H1 (cell line): ENCODE results near the gene ZXDB. TPM values are rescaled to one million over a fixed set of nuclear protein-coding genes. Genes with fewer than 3 reads are reported as not detected.

Experiments
- CTCF ChIA-PET: fragments of 300-600 bp; sonication (Branson Sonifier 250); formaldehyde crosslinking; loops from one replicate; lab custom pipeline; 2021; ENCODE audit not compliant: partially characterized antibody; lab: Charles Lee
- POLR2A ChIA-PET: fragments of 300-600 bp; sonication (Branson Sonifier 250); formaldehyde crosslinking; loops from one replicate; lab custom pipeline; 2021; ENCODE audit warnings: inconsistent platforms; ENCODE audit not compliant: partially characterized antibody; lab: Charles Lee
- DNase-seq, 2 experiments: peaks; one replicate each; pipeline versions ENCODE4 v3.0.0 to v3.0.0-alpha.2; 2010 to 2022; ENCODE audit warnings: low spot score in 2 of 2, low read depth in 1 of 2, mixed read lengths in 1 of 2
- FAIRE-seq: peaks from 2 replicates; lab custom pipeline; 2011; peaks lifted over from hg19 to GRCh38; lab: Jason Lieb, UNC
- H2AFZ ChIP-seq: 2 replicates; pipeline ENCODE4 v1.8.1; 2012; ENCODE audit warnings: low read length, inconsistent platforms
- H2AK5ac ChIP-seq: 2 replicates; pipeline ENCODE4 v1.6.1; 2013; ENCODE audit warnings: low read depth, low read length
- H2BK120ac ChIP-seq: replicated peaks from 2 replicates; pipeline ENCODE3; 2013; ENCODE audit warnings: low read depth, low read length, inconsistent platforms
- H2BK12ac ChIP-seq: 2 replicates; pipeline ENCODE4 v1.6.1; 2013; ENCODE audit warnings: low read depth, low read length
- H2BK15ac ChIP-seq: 2 replicates; pipeline ENCODE4 v1.6.1; 2013; ENCODE audit warnings: low read length
- H2BK20ac ChIP-seq: 2 replicates; pipeline ENCODE4 v1.6.1; 2013; ENCODE audit warnings: low read length
- H2BK5ac ChIP-seq: 2 replicates; pipeline ENCODE4 v1.6.1; 2013; ENCODE audit warnings: low read depth, low read length
- H3K14ac ChIP-seq: 2 replicates; pipeline ENCODE4 v1.6.1; 2013; ENCODE audit warnings: inconsistent platforms; ENCODE audit not compliant: insufficient read length
- H3K18ac ChIP-seq: 2 replicates; pipeline ENCODE4 v1.6.1; 2013; ENCODE audit warnings: low read length; ENCODE audit errors: extremely low read depth
- H3K23ac ChIP-seq: 2 replicates; pipeline ENCODE4 v1.6.1; 2013; ENCODE audit warnings: inconsistent platforms; ENCODE audit not compliant: insufficient read length
- H3K23me2 ChIP-seq: 2 replicates; pipeline ENCODE4 v1.6.1; 2013; ENCODE audit warnings: low read depth, low read length
- H3K27ac ChIP-seq: 2 replicates; pipeline ENCODE4 v1.6.1; 2011; ENCODE audit warnings: low read depth, low read length, inconsistent platforms
- H3K27me3 ChIP-seq, 4 experiments: replicated peaks in 1 of 4; 1 replicate in 1 of 4; 2 replicates in 3 of 4; pipeline versions ENCODE4 v1.6.1 to v1.8.1; 2011 to 2013; ENCODE audit warnings: low read length in 3 of 4, mild to moderate bottlenecking in 3 of 4, inconsistent platforms in 2 of 4, mixed read lengths in 2 of 4, moderate library complexity in 1 of 4; ENCODE audit not compliant: control insufficient read depth in 3 of 4, insufficient read depth in 3 of 4; ENCODE audit errors: extremely low read depth in 1 of 4
- H3K36me3 ChIP-seq, 4 experiments: 2 replicates each; pipeline versions ENCODE4 v1.6.1 to v1.8.1; 2011 to 2013; ENCODE audit warnings: mild to moderate bottlenecking in 4 of 4, low read length in 3 of 4, moderate library complexity in 2 of 4, control low read depth in 1 of 4, inconsistent platforms in 1 of 4; ENCODE audit not compliant: insufficient read depth in 4 of 4, control insufficient read depth in 2 of 4
- H3K4ac ChIP-seq: replicated peaks from 2 replicates; pipeline ENCODE3; 2013; ENCODE audit warnings: low read length, low read depth, mixed read lengths, inconsistent platforms; ENCODE audit not compliant: insufficient read length
- H3K4me1 ChIP-seq, 4 experiments: replicated peaks in 1 of 4; 1 replicate in 1 of 4; 2 replicates in 3 of 4; pipeline versions ENCODE4 v1.6.1 to v1.8.1; 2011 to 2013; ENCODE audit warnings: low read length in 3 of 4, inconsistent platforms in 2 of 4, mixed read lengths in 1 of 4; ENCODE audit not compliant: insufficient read depth in 4 of 4, control insufficient read depth in 3 of 4
- H3K4me2 ChIP-seq, 2 experiments: 2 replicates each; pipeline versions ENCODE4 v1.6.1 to v1.8.1; 2011 to 2013; ENCODE audit warnings: low read depth in 2 of 2, low read length in 2 of 2, control low read depth in 1 of 2, inconsistent platforms in 1 of 2, mild to moderate bottlenecking in 1 of 2; ENCODE audit not compliant: insufficient read depth in 1 of 2
- H3K4me3 ChIP-seq, 4 experiments: fragments of 200-600, 300-600 bp in 1 of 4; sonication (generic), shearing (Covaris generic), sonication (Bioruptor Twin) in 1 of 4; 2 replicates each; pipeline versions ENCODE4 v1.5.1 to v1.8.1; 2011 to 2016; ENCODE audit warnings: low read length in 4 of 4, low read depth in 3 of 4, control low read depth in 2 of 4, inconsistent platforms in 2 of 4, mild to moderate bottlenecking in 2 of 4, mixed read lengths in 1 of 4, moderate library complexity in 1 of 4; ENCODE audit not compliant: insufficient read depth in 2 of 4; ENCODE audit errors: extremely low read depth in 1 of 4
- H3K56ac ChIP-seq: replicated peaks from 2 replicates; pipeline ENCODE3; 2013; ENCODE audit warnings: low read depth, mild to moderate bottlenecking, mixed read lengths, low read length, inconsistent platforms; ENCODE audit not compliant: insufficient read length
- H3K79me1 ChIP-seq: 2 replicates; pipeline ENCODE4 v1.6.1; 2013; ENCODE audit warnings: low read depth, low read length, control low read depth
- H3K79me2 ChIP-seq, 2 experiments: 2 replicates each; pipeline versions ENCODE4 v1.6.1 to v1.8.1; 2012 to 2013; ENCODE audit warnings: low read length in 2 of 2, mild to moderate bottlenecking in 2 of 2, inconsistent platforms in 1 of 2; ENCODE audit not compliant: insufficient read depth in 2 of 2, control insufficient read depth in 1 of 2
- H3K9ac ChIP-seq, 4 experiments: replicated peaks in 1 of 4; 1 replicate in 1 of 4; 2 replicates in 3 of 4; pipeline versions ENCODE4 v1.6.1 to v1.8.1; 2011 to 2013; ENCODE audit warnings: low read depth in 3 of 4, low read length in 3 of 4, control low read depth in 2 of 4, mild to moderate bottlenecking in 2 of 4, moderate library complexity in 2 of 4, inconsistent platforms in 1 of 4; ENCODE audit errors: extremely low read depth in 1 of 4
- H3K9me3 ChIP-seq, 2 experiments: 2 replicates each; pipeline versions ENCODE4 v1.6.1 to v1.8.1; 2012 to 2013; ENCODE audit warnings: mild to moderate bottlenecking in 2 of 2, moderate library complexity in 2 of 2, control low read depth in 1 of 2, inconsistent platforms in 1 of 2, low read depth in 1 of 2, low read length in 1 of 2, mixed read lengths in 1 of 2; ENCODE audit not compliant: insufficient read depth in 2 of 2
- H4K20me1 ChIP-seq, 2 experiments: replicated peaks in 1 of 2; 2 replicates each; pipeline versions ENCODE3 to v1.8.1; 2011 to 2013; ENCODE audit warnings: inconsistent platforms in 2 of 2, low read length in 2 of 2, mild to moderate bottlenecking in 1 of 2; ENCODE audit not compliant: insufficient read depth in 2 of 2, control insufficient read depth in 1 of 2
- H4K5ac ChIP-seq: 2 replicates; pipeline ENCODE4 v1.6.1; 2013; ENCODE audit warnings: low read length, low read depth, mixed read lengths, inconsistent platforms; ENCODE audit not compliant: insufficient read length
- H4K8ac ChIP-seq: 2 replicates; pipeline ENCODE4 v1.8.0; 2013; ENCODE audit warnings: mild to moderate bottlenecking, moderate library complexity, low read length, inconsistent platforms; ENCODE audit not compliant: insufficient read depth; ENCODE audit errors: extremely low read depth
- H4K91ac ChIP-seq: replicated peaks from 2 replicates; pipeline ENCODE3; 2013; ENCODE audit warnings: low read length, mixed read lengths, inconsistent platforms; ENCODE audit not compliant: insufficient read length
- BACH1 ChIP-seq: IDR thresholded peaks from 2 replicates; pipeline ENCODE4 v1.6.1; 2012; ENCODE audit warnings: low read length, improper control_type of control experiment
- BRCA1 ChIP-seq: IDR thresholded peaks from 2 replicates; pipeline ENCODE4 v1.6.1; 2012; ENCODE audit warnings: low read depth, low read length, improper control_type of control experiment
- CHD2 ChIP-seq: IDR thresholded peaks from 2 replicates; pipeline ENCODE4 v1.6.1; 2012; ENCODE audit warnings: low read length, improper control_type of control experiment
- CTCF ChIP-seq, 3 experiments: IDR thresholded peaks; 1 replicate in 2 of 3; 2 replicates in 1 of 3; pipeline versions ENCODE4 v1.5.1 to v1.6.1; 2011; ENCODE audit warnings: low read length in 3 of 3, mild to moderate bottlenecking in 3 of 3, inconsistent platforms in 2 of 3, low read depth in 1 of 3, moderate library complexity in 1 of 3; ENCODE audit not compliant: insufficient read depth in 1 of 3; ENCODE audit errors: control extremely low read depth in 1 of 3
- GTF2F1 ChIP-seq: IDR thresholded peaks from 2 replicates; pipeline ENCODE4 v1.6.1; 2012; ENCODE audit warnings: low read depth, low read length, improper control_type of control experiment, borderline replicate concordance
- JUN ChIP-seq: IDR thresholded peaks from 2 replicates; pipeline ENCODE4 v1.6.1; 2011; ENCODE audit warnings: low read depth, mild to moderate bottlenecking, improper control_type of control experiment, low read length
- JUND ChIP-seq: IDR thresholded peaks from 2 replicates; pipeline ENCODE4 v1.6.1; 2011; ENCODE audit warnings: mild to moderate bottlenecking, improper control_type of control experiment, low read length
- KDM1A ChIP-seq: fragments of 200-600, 300-600 bp; sonication (generic); IDR thresholded peaks from 2 replicates; pipeline ENCODE4 v1.7.1; 2016; ENCODE audit warnings: mild to moderate bottlenecking, low read length, borderline replicate concordance
- MAX ChIP-seq: IDR thresholded peaks from 2 replicates; pipeline ENCODE4 v1.6.1; 2012; ENCODE audit warnings: inconsistent platforms
- RBBP5 ChIP-seq: IDR thresholded peaks from 2 replicates; pipeline ENCODE4 v1.7.1; 2012; ENCODE audit warnings: low read depth, mild to moderate bottlenecking, inconsistent platforms, low read length, moderate library complexity, borderline replicate concordance
- SAP30 ChIP-seq: fragments of 300-600 bp; sonication (generic); IDR thresholded peaks from 2 replicates; pipeline ENCODE4 v1.7.1; 2012; ENCODE audit warnings: low read length, moderate library complexity, mild to moderate bottlenecking, inconsistent platforms; ENCODE audit not compliant: insufficient read depth, insufficient replicate concordance
- TAF7 ChIP-seq: optimal IDR thresholded peaks from 2 replicates; pipeline ENCODE3; 2011; ENCODE audit warnings: low read depth, mild to moderate bottlenecking, inconsistent platforms, low read length, moderate library complexity, borderline replicate concordance
- WGBS, 2 experiments: shearing (Covaris generic) in 1 of 2; methylation state at CpG; one replicate each; pipeline versions ENCODE4 v1.1.6 to v1.1.7; 2013 to 2015; ENCODE audit warnings: low lambda C conversion rate in 2 of 2, mixed read lengths in 2 of 2, inconsistent platforms in 1 of 2, low coverage in 1 of 2, missing lambda C conversion rate in 1 of 2; ENCODE audit not compliant: insufficient replicate concordance in 2 of 2, insufficient coverage in 1 of 2, insufficient read length in 1 of 2; ENCODE audit errors: extremely low coverage in 1 of 2, missing lambda C conversion rate in 1 of 2; 5-methylcytosine and 5-hydroxymethylcytosine counted together
- polyA plus RNA-seq, 7 experiments: library from polyadenylated mRNA; depleted of rRNA in 3 of 7; stranded (reverse) in 5 of 7; unstranded in 2 of 7; fragments of >200 nt in 5 of 7; fragments of 200-250 nt in 2 of 7; gene quantifications; 1 replicate in 5 of 7; 2 replicates in 1 of 7; 4 replicates in 1 of 7; pipeline versions ENCODE4 v1.2.1 to v1.2.3, GENCODE V29; 2011 to 2013; ENCODE audit warnings: missing spikeins in 2 of 7, mixed read lengths in 2 of 7
- total RNA-seq: library from RNA; stranded (reverse); fragmentation: NEBNext Ultra II Directional; extraction: Animal tissue kit (Norgen Biotek cat#: 25700); gene quantifications from 2 replicates; pipeline ENCODE4 v1.2.1, GENCODE V29; 2021

The ZXDB gene
- total and polyA plus RNA-seq, 2 of the 8 experiments (the other 6 are each of a cell fraction or from before 2014, with no cell fraction given) = 4.0 to 6.7 TPM

- no peak overlapping the region for H2AFZ ChIP-seq
- H3K18ac ChIP-seq = no peak overlapping the region
- no peak for FAIRE-seq
- no peak overlapping the region for H2BK20ac ChIP-seq
- CTCF ChIA-PET = no interaction called here
- H3K79me1 ChIP-seq = no peaks in the 10 kb centered on the region
- no peak overlapping the region for H2BK5ac ChIP-seq
- H4K91ac ChIP-seq = no peak overlapping the region
- no peak overlapping the region for H2AK5ac ChIP-seq
- H3K79me2 ChIP-seq = no peaks in the 10 kb centered on the region
- H3K9ac ChIP-seq = no peak overlapping the region
- no peaks in the 10 kb centered on the region for H3K27me3 ChIP-seq
- H3K9me3 ChIP-seq = no peaks in the 10 kb centered on the region
- WGBS, 2 experiments = 80% methylated on average over 2 of the region's 4 CpGs; no CpG with 5 or more reads in 1 of the 2 experiments
- no peak overlapping the region for H3K4ac ChIP-seq
- H3K4me3 ChIP-seq = no peak overlapping the region
- H3K27ac ChIP-seq = no peak overlapping the region
- no peak for DNase-seq
- H3K23ac ChIP-seq = no peak overlapping the region
- H4K20me1 ChIP-seq = no peaks in the 10 kb centered on the region
- no peak overlapping the region for H2BK120ac ChIP-seq
- H3K4me2 ChIP-seq = no peak overlapping the region
- H3K36me3 ChIP-seq = no peaks in the 10 kb centered on the region
- H2BK15ac ChIP-seq = no peak overlapping the region
- H3K56ac ChIP-seq = no peak overlapping the region
- H3K14ac ChIP-seq = no peak overlapping the region
- H3K23me2 ChIP-seq = no peaks in the 10 kb centered on the region
- no peak overlapping the region for H2BK12ac ChIP-seq
- POLR2A ChIA-PET = no interaction called here
- no peak overlapping the region for H4K8ac ChIP-seq
- no peak overlapping the region for H4K5ac ChIP-seq
- no peaks in the 10 kb centered on the region for H3K4me1 ChIP-seq
- no peak for TF ChIP-seq KDM1A
- TF ChIP-seq TAF7 = no peak
- TF ChIP-seq BACH1 = no peak
- TF ChIP-seq GTF2F1 = no peak
- no peak for TF ChIP-seq BRCA1
- no peak for TF ChIP-seq JUN
- no peak for TF ChIP-seq RBBP5
- TF ChIP-seq CHD2 = no peak
- no peak for TF ChIP-seq JUND
- no peak for TF ChIP-seq MAX
- TF ChIP-seq SAP30 = no peak
- TF ChIP-seq CTCF (IDR thresholded peaks at IDR 0.05; ENCODE audit: control extremely low read depth in 1 of 3, insufficient read depth in 1 of 3, low read depth in 1 of 3, low read length in 3 of 3) = no peak
Observed at GRCh38 chrX:57565198-57565597, 26.6 kb upstream of the ZXDB start.
